Prostate gland (tissue), 2 donors: ENCODE results near the gene SKA2. TPM values are rescaled to one million over a fixed set of nuclear protein-coding genes. Genes with fewer than 3 reads are reported as not detected.

Experiments
- DNase-seq: peaks from one replicate; pipeline ENCODE4 v3.0.0-alpha.2; 2019; ENCODE audit warnings: low spot score
- H3K27ac ChIP-seq, 2 donors: fragments of 200-600 bp; sonication (generic); 2 replicates each; pipeline ENCODE4 v1.5.1; 2017 to 2019
- H3K27me3 ChIP-seq: fragments of 200-600 bp; sonication (generic); replicated peaks from 2 replicates; pipeline ENCODE4 v1.5.1; 2019; ENCODE audit not compliant: insufficient read depth
- H3K36me3 ChIP-seq, 2 donors: fragments of 200-600 bp; sonication (generic); 1 replicate in 1 of 2; 2 replicates in 1 of 2; pipeline versions ENCODE4 v1.5.1 to v1.8.1; 2017 to 2019
- H3K4me1 ChIP-seq: fragments of 200-600 bp; sonication (generic); replicated peaks from 2 replicates; pipeline ENCODE4 v1.5.1; 2019
- H3K4me3 ChIP-seq, 2 donors: fragments of 200-600 bp; sonication (generic); 2 replicates each; pipeline ENCODE4 v1.5.1; 2017 to 2019
- H3K9me3 ChIP-seq: fragments of 200-600 bp; sonication (generic); 2 replicates; pipeline ENCODE4 v1.5.1; 2017
- POLR2A ChIP-seq: fragments of 450-650 bp; IDR thresholded peaks from one replicate; pipeline ENCODE4 v1.6.1; 2016; ENCODE audit warnings: antibody characterized with exemption, mild to moderate bottlenecking
- POLR2AphosphoS5 ChIP-seq: sonication (generic); formaldehyde crosslinking; IDR thresholded peaks from one replicate; pipeline ENCODE4 v1.6.1; 2017; ENCODE audit warnings: antibody characterized with exemption
- WGBS: methylation state at CpG from one replicate; pipeline ENCODE4 v1.1.5; 2018; 5-methylcytosine and 5-hydroxymethylcytosine counted together
- intact Hi-C: fragments of 100-400 bp; cut with DNase I; formaldehyde crosslinking; loops from one replicate; pipeline ENCODE4 v1.14.2; 2022
- microRNA counts, 2 donors: library from miRNA; unstranded; fragments of <30 nt; microRNA quantifications; one replicate each; lab custom pipeline; 2016 to 2017
- microRNA-seq: library from miRNA; unstranded; fragments of <30 nt; microRNA quantifications from one replicate; pipeline ENCODE4, GENCODE V29; 2016
- small RNA-seq, 2 donors: library from RNA; depleted of rRNA; stranded (forward); fragments of <200 nt; gene quantifications; one replicate each; pipeline ENCODE3, GENCODE V24; 2016
- total RNA-seq, 2 donors: library from RNA; depleted of rRNA; stranded (reverse); fragments of >200 nt; gene quantifications; one replicate each; pipeline ENCODE4 v1.1.0, GENCODE V29; 2016
- TF ChIP-seq, protein P1 (sequence below), 4 experiments: fragments of 200-600 bp in 2 of 4; fragments of 450-650 bp in 2 of 4; sonication (generic) in 2 of 4; IDR thresholded peaks; 1 replicate in 3 of 4; 2 replicates in 1 of 4; pipeline ENCODE4 v1.5.1; 2016 to 2019; ENCODE audit warnings: antibody characterized with exemption in 4 of 4, mild to moderate bottlenecking in 2 of 4, moderate library complexity in 2 of 4

Gene SKA2
- total RNA-seq, 2 donors from 2014 or later: 24.5 to 55.0 TPM

DNA sequence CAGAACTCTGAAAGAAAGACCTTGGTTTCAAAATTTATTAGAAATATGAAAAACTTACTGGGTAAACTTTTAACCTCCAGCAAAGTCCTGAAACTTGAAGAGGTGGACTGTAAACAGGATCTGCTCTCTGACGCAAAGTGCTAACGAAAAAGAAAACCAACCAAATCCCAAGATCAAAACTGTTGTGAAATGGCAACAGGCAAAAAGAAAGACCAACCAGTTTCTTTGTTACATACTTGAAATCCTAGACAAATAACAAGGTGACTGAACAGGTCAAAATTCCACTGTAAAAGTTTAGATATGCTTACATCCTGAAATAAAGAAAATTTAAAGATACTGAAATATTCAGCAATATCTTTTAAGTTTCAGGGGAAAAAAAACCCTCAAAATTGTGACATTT lies 92.5 kb downstream of the SKA2 start:
- intact Hi-C loops: no loop called here
- H3K27ac ChIP-seq: no peak overlapping the region
- 92% methylated on average over 2 of the region's 2 CpGs for WGBS
- H3K9me3 ChIP-seq: no peaks in the 10 kb centered on the region
- no peaks in the 10 kb centered on the region for H3K4me1 ChIP-seq
- H3K4me3 ChIP-seq: no peak overlapping the region
- no peaks in the 10 kb centered on the region for H3K27me3 ChIP-seq
- TF ChIP-seq POLR2AphosphoS5 (no peak), POLR2A (no peak)
- TF ChIP-seq, protein P1, sequence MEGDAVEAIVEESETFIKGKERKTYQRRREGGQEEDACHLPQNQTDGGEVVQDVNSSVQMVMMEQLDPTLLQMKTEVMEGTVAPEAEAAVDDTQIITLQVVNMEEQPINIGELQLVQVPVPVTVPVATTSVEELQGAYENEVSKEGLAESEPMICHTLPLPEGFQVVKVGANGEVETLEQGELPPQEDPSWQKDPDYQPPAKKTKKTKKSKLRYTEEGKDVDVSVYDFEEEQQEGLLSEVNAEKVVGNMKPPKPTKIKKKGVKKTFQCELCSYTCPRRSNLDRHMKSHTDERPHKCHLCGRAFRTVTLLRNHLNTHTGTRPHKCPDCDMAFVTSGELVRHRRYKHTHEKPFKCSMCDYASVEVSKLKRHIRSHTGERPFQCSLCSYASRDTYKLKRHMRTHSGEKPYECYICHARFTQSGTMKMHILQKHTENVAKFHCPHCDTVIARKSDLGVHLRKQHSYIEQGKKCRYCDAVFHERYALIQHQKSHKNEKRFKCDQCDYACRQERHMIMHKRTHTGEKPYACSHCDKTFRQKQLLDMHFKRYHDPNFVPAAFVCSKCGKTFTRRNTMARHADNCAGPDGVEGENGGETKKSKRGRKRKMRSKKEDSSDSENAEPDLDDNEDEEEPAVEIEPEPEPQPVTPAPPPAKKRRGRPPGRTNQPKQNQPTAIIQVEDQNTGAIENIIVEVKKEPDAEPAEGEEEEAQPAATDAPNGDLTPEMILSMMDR (IDR thresholded peaks at IDR 0.05): no peak
- DNase-seq: no peak
- no peaks in the 10 kb centered on the region for H3K36me3 ChIP-seq

MicroRNA genes within 50 kb of the gene (microRNA counts, 767-probe panel; counts per million panel counts)
- microRNA hsa-miR-301a-3p (lab: Ali Mortazavi, UCI): 431 to 2,112 counts per million in 2 donors
- 431 to 1,274 counts per million in 2 donors for microRNA hsa-miR-454-3p (lab: Ali Mortazavi, UCI)

Small RNA genes lying within 50 kb of the gene (microRNA-seq; reads per million reads assigned to microRNA genes)
- gene MIR301A (11.8 reads per million, percentile 53 among the genes with 10 or more reads in this experiment), gene MIR454 (247 reads per million, percentile 79 among the genes with 10 or more reads in this experiment)

Small RNA genes lying within 50 kb of the gene (small RNA-seq; reads per million reads assigned to genes)
- gene MIR301A (18.3 to 29.8 reads per million in 2 donors), gene MIR454 (19.9 to 25.0 reads per million in 2 donors), gene RNU2-58P (0 reads per million in 2 donors)

Other genes with a start within 250 kb of the SKA2 start
- gene TRIM37, start 48.3 kb downstream of the SKA2 start, total RNA-seq: 10 to 100 TPM; 22.6 to 55.5 TPM
- gene PRR11, start 560 bp upstream of the SKA2 start, total RNA-seq: 1 to 10 TPM; 2.5 to 3.2 TPM
- 10 to 100 TPM; 14.0 to 15.8 TPM for gene SMG8, start 54.8 kb upstream of the SKA2 start, total RNA-seq
- 1 to 10 TPM; 3.8 to 5.6 TPM for gene GDPD1, start 65.3 kb upstream of the SKA2 start, total RNA-seq
- 10 to 100 TPM; 12.8 to 40.3 TPM for gene YPEL2, start 176.5 kb upstream of the SKA2 start, total RNA-seq